HG02798 (cell line): ENCODE data around the gene METTL14.
"Not testable (repeated sequence)": the region's sequence is repeated elsewhere in the genome, so short reads cannot be mapped to it uniquely, and the experiment has no call there.

Experiments
- ATAC-seq: cut with Tn5 transposase; IDR thresholded peaks from one replicate; pipeline ENCODE4 v1.9.1; 2021; ENCODE audit warnings: mild to moderate bottlenecking; ENCODE audit not compliant: unreplicated experiment, poor library complexity

Gene METTL14

DNA sequence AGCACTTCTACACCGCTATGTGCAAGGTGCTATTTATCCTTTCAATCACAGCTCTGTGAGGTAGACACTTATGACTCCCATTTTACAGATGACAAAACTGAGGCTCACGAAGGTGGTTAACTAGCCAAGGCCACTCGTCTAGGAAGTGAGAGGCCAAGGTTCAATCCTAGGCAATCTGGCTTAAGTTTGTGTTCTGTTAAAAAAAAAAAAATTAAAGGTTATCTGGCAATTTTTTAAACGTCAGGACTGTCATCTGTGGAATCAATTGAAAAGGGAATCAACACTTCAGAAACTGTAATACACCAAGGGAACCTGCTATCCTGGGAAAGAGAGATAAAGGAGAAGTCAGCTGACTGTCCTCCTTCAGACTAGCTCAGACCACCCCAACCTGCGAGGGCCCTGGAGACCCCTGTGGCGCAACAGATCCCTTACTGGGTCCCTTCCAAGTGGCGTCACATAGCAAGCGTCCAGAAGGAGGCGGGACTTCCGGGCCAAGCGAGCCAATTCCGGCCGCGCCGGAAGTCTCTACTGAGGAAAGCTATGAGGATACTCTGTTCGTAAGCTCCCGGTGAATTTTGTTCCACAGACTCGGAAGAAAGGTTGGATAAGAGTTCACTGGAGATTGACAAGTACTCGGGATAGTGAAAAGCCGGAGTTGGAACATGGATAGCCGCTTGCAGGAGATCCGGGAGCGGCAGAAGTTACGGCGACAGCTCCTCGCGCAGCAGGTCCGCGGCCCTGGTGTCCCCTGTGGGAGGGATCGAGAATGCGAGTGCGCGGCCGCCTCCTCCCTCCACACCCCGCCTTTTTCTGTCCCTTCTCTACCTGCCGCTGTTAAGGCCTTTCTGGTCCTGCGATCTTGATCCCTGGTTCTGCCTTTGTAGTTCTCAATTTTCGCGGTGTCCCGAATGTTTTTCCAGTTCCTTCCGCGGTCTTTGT is at the start of gene METTL14:
Gene METTL14 (plus strand): TSS at position 520 of the 939 bp plus-strand sequence. CDS start 143 bp downstream, at position 663.
- peak; percentile 100 for ATAC-seq

GRCh38 chr4:118636126-118636525 is 49.1 kb upstream of the METTL14 start:
- ATAC-seq: not testable (repeated sequence)

- not testable (repeated sequence) for ATAC-seq
These were observed 20.5 kb upstream of the METTL14 start for GRCh38 chr4:118664665-118665064.

DNA sequence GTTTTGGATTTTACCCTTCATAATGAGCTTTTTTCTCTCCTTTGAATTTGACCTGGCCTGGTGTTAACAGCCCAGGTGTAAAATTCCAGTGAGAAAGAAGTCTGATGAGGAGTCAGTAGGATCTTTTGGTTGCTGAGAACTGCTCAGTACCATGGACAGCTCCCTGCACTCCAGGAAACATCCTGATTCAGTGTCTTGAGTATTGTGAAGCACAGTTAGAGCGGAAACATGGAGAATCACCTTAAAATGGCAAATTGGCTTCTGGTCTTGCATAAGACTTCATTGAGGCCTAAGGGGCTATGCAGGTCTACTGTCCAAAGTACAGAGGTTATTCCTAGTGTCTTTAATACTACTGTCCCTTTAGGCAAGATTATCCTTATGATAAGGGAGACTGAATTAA is 16.0 kb upstream of the METTL14 start:
- not testable (repeated sequence) for ATAC-seq

- not testable (repeated sequence) for ATAC-seq
These were observed 14.2 kb upstream of the METTL14 start for GRCh38 chr4:118670968-118671367.

GRCh38 chr4:118676128-118676527 is 9.1 kb upstream of the METTL14 start:
- no peak for ATAC-seq

DNA sequence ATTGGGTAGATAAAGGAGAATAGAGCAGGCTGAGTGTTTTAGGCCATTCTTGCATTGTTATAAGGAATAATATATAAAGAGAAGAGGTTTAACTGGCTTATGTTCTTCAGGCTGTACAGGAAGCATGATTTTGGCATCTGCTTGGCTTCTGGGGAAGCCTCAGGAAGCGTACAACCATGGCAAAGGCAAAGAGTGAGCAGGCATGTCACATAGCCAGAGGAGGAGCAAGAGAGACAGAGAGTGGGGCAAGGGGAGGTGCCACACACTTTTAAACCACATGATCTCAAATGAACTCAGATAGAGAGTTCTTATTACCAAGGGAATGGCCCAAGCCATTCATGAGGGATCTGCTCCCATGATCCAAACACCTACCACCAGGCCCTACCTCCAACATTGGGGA is 4.4 kb upstream of the METTL14 start:
- no peak for ATAC-seq

- no peak for ATAC-seq
These were observed 2.3 kb upstream of the METTL14 start for GRCh38 chr4:118682928-118683327.

- ATAC-seq: no peak
These were observed 1.7 kb upstream of the METTL14 start for GRCh38 chr4:118683513-118683912.

GRCh38 chr4:118703118-118703517 is 17.9 kb downstream of the METTL14 start:
- ATAC-seq: no peak

DNA sequence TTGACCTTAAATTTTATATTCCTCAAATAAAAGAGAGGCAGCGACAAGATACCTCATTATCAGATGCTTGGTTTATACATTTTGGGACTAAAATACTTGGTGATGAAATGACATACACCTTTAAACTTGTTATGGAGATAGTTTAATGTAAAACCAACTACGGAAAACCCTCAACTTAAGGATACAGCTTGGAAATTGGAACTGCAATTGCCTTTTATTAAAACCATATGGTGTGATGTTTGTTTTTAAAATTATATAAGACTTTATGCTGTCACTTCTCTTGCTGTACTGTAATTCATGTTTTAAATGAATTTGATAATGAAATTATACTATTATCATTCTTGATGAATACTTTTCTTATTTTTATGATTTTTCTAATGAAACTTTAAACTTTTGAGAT is 25.9 kb downstream of the METTL14 start:
- no peak for ATAC-seq

- ATAC-seq: no peak
These were observed 27.7 kb downstream of the METTL14 start for GRCh38 chr4:118712872-118713271.

- ATAC-seq: no peak
These were observed 29.5 kb downstream of the METTL14 start for GRCh38 chr4:118714682-118715081.

DNA sequence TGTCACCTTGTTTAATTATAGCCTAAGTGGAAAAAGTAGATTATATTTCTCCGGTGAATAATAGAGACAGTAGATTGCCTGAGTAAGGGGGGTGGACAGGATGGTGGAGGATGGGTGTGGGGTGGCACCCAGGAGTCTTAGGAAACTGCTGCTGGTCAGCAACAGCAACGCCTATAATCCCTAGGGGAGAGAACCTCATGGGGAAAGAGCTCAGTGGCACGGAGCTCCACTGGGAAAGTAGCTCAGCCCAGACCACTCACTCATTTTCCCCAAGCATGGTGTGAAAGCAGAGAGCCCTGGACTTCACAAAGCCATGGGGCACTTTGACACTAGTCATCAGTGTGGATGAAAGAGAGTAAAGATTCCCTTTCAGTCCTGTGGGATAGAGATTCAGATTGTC is 31.1 kb downstream of the METTL14 start:
- ATAC-seq: no peak

DNA sequence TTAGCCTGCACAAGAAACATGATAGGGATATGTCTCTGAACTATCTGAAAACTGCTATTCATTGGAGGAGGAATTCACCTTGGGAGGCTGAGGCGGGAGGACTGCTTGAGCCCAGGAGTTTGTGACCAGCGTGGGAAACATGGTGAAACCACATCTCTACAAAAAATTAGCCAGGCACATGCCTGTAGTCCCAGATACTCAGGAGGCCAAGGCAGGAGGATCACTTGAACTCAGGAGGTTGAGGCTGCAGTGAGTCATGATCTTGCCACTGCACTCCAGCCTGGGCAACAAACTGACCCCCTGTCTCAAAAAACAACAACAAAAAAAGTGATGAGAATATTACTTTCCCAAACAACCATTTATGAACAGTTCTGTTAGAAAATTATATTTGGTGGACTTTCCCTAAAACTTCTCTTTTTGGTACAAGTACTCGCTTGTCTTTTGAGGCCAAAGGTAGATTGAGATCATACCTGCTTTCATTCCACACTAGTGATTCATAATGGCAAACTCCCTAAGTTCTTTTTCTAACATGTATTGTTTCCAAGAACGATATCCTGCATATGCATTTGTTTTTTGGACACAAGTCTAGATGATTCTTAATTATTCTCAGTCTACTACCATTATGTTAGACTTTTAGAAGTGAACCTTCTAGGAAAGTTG is 33.4 kb downstream of the METTL14 start:
- ATAC-seq: no peak

- ATAC-seq: no peak
These were observed 36.6 kb downstream of the METTL14 start for GRCh38 chr4:118721752-118722151.

DNA sequence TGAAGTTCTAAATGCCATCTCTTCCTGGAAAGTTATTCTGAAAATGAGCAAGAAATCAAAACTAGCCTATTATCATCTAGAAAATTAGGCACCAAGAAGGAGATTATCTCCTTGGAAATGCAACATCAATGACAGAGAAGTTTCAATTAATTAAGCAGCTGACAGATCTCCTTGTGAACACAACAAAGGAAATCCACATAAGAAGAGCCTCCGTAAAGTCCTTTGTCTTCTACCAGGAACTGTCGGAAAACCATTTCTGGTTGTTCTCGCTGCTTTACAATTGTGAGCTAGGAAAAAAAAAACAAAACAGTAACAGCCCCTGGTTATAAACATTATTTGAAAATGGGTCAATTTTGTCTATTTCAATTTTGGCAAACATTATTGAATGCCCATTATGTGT is 38.2 kb downstream of the METTL14 start:
- ATAC-seq: no peak

DNA sequence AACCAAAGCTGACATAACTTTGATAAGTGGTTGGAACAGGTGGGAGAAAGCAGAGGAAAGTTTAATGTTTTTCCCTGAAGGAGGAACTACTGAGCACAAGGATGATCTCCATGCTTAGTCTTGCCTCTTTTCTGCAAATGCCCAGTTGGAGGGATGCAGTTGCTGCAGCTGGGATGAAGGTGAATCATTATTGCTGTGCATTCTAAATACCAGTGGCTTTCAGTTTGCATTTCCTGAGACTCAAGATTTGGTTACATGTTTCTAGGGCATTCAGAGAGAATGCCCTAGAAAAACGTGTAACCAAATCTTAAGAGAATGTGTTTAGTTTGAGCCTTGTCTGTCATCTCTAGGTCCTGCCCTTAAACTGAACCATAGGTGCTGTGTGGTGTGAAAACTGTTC is 42.2 kb downstream of the METTL14 start:
- no peak for ATAC-seq

DNA sequence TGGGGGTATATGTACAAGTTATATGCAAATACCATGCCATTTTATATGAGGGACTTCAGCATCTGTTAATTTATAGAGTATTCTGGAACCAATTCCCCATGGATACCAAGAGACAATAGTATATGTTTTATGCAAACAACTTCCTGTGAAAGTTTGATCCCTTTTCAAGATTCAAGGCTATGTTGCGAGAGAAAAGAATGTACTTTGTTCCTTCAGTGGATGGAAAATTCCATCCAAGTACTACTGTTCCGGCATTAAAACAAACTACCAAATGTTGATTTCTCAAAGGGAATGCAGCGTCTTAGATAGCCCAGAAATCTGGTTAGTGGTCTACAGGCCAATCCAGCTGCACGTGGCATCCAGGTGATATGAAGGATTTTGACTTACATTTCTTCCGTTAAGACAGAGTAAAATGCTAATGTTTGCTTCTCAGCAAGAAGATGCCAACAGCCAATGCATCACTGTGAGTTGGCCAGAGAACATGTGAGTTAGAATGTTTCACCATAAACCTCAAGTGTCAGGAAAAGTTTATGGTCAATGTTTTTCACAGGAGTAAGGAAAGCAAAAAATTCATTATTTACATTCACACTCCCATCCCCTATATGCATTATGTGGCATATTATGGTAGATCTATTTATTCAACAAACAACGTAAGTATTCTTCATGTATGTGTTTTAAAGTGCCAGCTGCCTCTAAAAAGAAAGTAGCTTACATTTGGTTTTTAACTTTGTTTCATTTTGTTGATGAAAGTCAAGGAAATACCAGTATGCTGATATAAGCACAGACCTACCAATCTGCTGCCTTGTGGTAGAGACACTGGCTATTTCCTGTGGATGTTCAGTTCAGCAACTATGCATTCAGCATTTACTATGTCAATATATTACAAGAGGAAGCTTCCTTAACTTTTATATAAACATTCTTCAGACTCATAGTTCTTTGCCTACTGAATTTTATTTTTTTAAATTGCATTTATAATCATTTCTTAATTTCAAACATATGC is 44.4 kb downstream of the METTL14 start:
- no peak for ATAC-seq

DNA sequence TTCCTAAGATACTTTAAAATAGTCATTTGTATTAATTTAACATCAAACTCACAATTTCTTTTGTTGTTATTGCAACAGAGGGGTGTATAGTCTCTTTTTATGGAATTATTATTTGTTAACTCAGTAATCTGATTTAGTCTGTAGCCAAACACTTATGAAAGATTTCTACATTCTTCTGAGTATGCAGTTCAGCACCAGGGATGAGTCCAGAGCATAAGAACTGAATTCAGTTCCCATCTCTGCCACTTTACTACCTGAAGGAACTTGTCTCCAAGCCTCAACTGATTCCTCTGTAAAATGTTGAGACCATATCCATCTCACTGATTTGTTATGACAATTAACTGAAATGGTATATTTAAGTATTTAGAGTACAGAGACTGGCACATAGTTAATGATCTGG is 45.5 kb downstream of the METTL14 start:
- ATAC-seq: no peak
